Hepatic stellate cell (primary cell): ENCODE data around the gene NDUFAF8.
"Not testable (repeated sequence)": the region's sequence is repeated elsewhere in the genome, so short reads cannot be mapped to it uniquely, and the experiment has no call there.

ENCODE experiments used
- DNase-seq: peaks from one replicate; pipeline ENCODE4 v3.0.0; 2011; ENCODE audit warnings: low spot score

NDUFAF8 gene

DNA sequence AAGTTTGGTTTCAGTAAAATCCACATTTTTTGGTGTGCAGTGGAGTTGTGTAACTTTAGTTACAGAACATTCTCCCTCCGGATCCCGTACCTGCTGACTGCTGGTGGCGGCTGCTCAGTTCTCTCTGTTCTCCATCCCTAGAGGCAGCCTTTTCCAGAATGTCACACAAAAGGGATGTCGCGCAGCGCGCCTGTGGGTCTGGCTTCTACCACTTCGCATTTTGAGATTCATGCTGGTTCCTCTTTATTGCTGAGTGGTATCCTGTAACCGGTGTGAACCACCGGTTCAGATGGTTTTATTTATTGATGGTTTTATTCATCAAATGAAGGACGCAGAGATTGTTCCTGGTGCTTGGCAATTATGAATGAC is 15.4 kb upstream of the NDUFAF8 start:
- DNase-seq: no peak

DNA sequence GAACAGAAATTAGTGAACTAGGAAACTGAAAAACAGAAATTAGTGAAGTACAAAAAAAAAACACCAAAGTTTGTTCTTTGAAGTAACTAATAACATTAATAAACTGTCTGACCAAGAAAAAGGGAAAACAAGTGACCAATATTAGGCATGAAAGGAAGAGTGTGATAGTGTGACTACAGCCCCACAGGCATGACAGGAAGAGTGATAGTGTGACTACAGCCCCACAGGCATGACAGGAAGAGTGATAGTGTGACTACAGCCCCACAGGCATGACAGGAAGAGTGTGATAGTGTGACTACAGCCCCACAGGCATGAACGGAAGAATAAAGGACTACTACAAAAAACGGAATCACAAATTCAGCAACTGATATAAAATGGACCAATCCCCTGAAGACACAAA is 11.5 kb upstream of the NDUFAF8 start:
- DNase-seq: not testable (repeated sequence)

GRCh38 chr17:81228420-81228819 is 10.7 kb upstream of the NDUFAF8 start:
- DNase-seq: no peak

- no peak for DNase-seq
Measured at GRCh38 chr17:81228834-81229665, 10.1 kb upstream of the NDUFAF8 start.

GRCh38 chr17:81229666-81229920 is 9.5 kb upstream of the NDUFAF8 start:
- no peak for DNase-seq

DNA sequence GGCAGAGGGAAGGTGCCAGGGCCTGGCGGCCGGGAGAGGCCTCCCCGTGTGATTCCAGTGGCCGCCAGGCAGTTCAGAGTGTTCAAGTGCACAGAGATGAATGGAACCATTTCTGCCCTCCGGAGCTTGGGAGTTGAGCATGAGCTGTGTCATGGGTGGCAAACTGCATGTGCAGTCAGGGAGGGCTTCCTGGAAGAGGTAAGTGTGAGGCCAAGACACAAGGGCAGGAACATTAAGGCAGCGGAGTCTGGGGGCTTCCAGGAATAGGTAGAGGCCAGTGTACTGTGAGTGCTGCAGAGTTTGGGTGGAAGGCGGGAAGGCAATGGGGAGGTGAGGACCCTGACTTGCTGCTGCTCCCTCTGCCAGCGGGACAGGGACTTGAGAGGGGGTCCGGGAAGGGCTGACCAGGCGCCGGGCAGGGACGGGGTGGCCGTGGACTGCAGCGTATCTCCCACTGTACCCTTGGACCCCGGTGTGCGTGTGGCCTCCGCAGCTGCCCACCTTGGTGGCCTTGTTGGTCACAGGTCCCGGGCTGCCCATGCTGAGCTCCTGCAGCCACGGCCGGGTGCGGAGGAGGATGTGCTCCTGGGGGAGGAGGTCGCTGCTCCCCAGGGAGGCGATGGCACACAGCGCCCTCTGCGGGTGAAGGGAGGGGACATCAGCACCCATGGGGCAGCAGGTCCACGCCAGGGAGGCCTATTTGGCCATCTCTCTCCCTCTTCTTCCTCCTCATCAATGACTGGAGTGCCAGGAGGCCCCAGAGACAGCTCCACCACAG is 8.9 kb upstream of the NDUFAF8 start:
- no peak for DNase-seq

- DNase-seq: no peak
Measured at GRCh38 chr17:81231121-81231645, 7.9 kb upstream of the NDUFAF8 start.

DNA sequence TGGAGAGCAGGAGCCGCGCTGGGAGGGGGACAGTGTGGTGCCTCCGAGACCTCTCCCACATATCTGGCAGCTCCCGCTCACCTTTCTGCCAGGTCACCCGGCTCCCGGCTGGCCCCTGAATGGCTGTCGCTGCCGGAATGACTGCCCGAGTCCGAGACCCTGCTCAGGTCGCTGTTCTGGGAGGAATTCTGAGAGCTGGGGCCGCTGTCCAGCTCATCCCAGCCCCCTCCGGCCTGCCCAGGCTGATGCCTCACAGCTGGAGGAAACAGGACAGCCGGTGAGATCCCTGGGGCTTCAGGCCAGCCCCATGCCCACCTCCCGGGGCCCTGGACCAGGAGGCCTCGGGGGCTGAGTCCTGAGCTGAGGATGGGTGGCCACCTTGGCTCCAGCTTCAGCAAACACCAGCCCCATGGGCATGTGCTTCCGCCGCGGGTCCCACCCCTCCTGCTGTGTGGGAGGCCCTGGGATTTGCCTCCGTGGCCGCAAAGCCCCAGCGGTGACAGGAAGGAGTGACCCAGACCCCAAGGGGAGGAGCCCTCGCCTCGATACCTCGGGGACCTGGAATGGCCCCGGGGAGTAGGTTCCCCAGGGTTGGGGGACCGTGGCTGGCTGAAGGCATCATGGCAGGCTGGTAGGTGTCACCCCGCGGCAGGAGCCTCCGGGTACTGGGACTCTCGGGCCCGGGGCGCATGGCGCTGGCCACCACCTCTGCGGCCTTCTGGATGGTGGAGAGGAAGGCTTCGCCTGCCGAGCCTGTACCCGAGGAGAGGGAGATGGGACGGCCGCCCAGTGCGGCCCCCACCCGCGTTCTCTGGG is 7.1 kb upstream of the NDUFAF8 start:
- DNase-seq: no peak

GRCh38 chr17:81232616-81233241 is 6.4 kb upstream of the NDUFAF8 start:
- DNase-seq: no peak

DNA sequence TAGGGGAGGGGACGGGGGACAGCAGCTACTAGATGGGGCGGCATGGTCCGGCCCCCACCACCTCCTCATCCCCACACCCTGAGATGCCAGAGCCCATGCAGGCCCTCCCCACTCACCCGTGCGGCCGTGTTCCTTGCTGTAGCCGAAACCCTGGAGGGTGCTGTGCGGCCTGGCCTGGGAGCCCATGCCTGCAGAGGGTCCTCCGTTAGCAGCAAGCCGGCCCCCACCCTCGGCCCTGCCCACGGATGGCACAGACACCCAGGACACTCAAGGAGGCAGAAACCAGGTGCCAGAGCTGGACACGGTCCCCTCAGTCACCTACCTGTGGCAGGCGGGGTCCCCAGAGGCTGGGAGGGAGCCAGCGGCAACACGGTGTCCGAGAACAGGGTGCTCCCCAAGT is 5.8 kb upstream of the NDUFAF8 start:
- no peak for DNase-seq

- no peak for DNase-seq
Measured at GRCh38 chr17:81233811-81234505, 5.2 kb upstream of the NDUFAF8 start.

DNA sequence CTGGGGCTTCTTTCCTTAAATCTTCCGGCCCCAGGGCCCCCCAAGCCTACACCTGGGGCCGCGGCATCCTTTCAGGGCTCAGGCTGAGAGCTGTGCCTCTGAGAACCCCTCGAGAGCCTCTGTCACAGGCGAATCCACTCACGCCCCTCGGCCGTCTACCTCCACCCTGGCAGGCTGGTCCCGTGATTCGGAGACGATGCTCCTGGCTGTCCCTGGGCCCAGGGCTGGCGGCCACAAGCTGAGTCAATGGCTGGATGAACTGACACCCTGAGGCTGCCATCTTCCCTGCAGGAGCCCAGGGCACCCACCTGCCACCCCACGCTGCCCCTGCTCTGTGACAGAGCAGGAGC is 4.6 kb upstream of the NDUFAF8 start:
- DNase-seq: no peak

GRCh38 chr17:81234940-81235821 is 3.9 kb upstream of the NDUFAF8 start:
- no peak for DNase-seq

DNA sequence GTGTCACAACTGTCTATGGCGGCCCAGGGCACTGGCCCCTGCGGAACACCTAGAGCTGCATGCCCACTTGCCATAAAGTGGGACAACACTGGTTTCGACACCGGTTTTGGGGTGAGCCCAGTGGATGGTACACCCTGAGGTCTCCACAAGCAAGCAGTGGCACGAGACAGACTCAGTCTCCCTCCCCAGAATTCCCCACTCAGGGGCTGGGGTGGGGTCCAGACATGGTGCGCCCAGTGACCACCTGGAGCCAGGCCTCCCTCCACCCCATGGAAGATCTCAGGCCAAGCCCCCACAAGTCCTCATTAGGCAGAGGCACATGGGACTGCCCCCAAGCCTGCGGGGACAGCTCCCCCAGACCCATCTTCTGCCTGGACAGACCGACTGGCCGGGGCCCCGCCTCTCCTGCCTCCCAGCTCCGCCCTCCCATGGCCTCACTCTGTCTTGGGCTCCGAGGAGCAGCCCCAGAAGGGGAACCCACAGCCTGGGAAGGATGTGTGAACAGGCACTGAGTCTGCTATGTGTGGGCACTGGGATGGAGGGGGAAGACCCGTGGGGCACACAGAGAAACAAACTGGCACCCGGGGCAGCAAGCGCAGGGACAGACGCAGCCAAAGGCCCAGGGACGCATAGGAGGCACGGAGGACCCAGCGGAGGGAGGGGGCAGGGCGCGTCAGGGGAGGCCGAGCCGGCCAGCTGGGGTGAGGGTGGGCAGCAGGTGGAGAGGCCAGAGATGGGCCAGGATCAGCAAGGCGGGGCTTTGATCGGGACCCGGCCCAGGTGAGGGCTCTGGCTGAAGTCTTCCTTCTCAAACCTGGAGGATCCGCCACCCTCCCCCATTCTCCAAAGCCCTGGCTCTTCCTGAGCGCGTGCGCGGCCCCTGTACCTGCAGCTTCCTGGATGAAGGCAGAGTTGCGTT is 3.0 kb upstream of the NDUFAF8 start:
- no peak for DNase-seq

DNA sequence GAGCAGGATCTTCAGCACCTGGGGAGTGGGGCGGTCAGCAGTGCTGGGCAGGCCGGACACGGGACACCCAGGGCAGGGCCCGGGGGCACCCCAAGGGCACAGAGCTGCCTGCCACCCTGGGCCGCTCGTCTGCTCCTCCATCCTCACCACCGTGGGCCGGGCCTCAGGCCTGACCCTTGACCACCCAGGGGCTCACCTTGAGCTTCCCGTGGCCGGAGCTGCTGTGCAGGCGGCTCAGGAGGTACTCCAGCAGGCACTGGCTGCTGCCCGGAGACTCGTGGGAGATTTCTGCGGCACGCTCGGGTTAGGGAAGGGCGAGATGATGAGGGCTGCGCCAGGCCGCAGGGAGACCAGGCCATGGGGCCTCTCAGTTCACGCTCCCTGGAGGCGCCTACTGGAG is 2.3 kb upstream of the NDUFAF8 start:
- DNase-seq: no peak

DNA sequence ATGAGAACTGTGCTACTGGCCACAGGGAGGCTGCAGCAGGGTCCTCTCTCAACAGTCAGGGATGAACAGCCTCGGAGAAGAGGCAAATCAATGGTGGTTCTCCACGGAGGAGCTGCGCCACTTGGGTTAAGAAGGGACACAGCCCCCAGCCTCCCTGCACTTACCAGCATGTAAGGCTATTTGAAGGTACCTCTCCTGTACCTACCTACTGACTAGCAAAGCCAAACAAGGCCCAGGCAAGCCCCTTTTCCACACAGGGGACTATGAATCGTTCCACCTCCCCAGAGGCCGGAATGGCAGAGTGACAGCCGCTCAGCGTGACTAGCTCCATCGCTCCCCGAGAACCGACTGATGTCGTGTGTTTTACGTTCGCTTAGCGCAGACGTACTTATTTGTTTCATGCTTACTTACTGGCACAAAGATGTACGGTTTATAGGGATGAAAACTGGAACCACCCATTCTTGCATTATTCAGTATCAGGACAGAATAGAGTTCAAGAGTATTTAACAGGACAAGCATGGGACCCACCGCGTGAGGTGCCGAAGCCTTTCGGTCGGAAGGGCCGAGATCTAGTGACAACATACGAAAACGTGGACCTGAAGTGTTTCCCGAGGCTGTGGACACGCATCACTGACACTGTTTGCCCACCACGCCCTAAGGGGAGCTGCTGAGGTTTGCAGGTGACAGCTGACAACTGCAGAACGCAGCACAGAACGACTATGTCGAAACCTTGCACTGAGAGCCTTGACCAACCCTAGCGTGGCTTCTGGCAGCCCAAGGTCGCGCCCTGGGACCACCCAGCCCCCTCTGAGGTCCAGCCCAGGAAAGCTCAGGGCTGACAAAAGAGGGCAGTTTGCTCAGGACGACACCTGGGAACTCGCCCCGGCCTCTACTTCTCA is 1.3 kb upstream of the NDUFAF8 start:
- DNase-seq: no peak

GRCh38 chr17:81238490-81238814 is 666 bp upstream of the NDUFAF8 start:
- peak; percentile 32 for DNase-seq

GRCh38 chr17:81239714-81240555 is 817 bp downstream of the NDUFAF8 start:
- peak; percentile 57 for DNase-seq
